Thyroid gland (tissue), 4 donors: Measurements from ENCODE around the gene HSPE1.

Experiments used
- CTCF ChIP-seq, 6 experiments: fragments of 200-600 bp in 3 of 6; fragments of 450-650 bp in 3 of 6; sonication (generic) in 3 of 6; IDR thresholded peaks; one replicate each; pipeline ENCODE4 v1.5.1; 2016 to 2019; ENCODE audit warnings: antibody characterized with exemption in 6 of 6, mild to moderate bottlenecking in 2 of 6, inconsistent platforms in 1 of 6, moderate library complexity in 1 of 6
- POLR2A ChIP-seq, 2 donors: fragments of 450-650 bp; IDR thresholded peaks; one replicate each; pipeline ENCODE4 v1.6.1; 2017; ENCODE audit warnings: antibody characterized with exemption in 2 of 2, mild to moderate bottlenecking in 2 of 2, moderate library complexity in 1 of 2

DNA sequence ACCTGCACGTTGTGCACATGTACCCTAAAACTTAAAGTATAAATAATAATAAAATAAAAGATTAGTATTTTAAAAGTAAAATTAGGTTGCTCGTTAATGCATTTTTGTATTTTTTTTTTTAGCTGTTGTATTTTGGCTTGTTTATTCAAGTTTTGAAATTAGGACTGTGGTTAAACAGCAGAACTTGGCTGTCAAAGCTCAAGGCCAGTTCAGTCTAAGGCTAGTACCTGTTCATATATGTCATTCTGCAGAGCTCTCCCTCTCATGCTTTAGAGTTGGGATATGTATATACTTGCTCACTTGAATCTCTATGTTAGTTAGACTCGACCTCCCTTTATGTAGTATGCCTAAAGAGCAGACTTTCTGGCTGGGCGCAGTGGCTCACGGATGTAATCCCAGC is 48.4 kb downstream of the HSPE1 start:
- TF ChIP-seq CTCF (IDR thresholded peaks at IDR 0.05) (no peak), POLR2A (IDR thresholded peaks at IDR 0.05) (no peak)
